Neural progenitor cell (in vitro differentiated cells): ENCODE data around the gene TYW5. TPM values are rescaled to one million over a fixed set of nuclear protein-coding genes. Genes with fewer than 3 reads are reported as not detected.

Source experiments
- DNase-seq: peaks from one replicate; pipeline ENCODE4 v3.0.0-alpha.2; 2016; ENCODE audit warnings: low spot score
- H2AFZ ChIP-seq: fragments of 200-600 bp; sonication (generic); replicated peaks from 2 replicates; pipeline ENCODE4 v1.6.1; 2016; ENCODE audit warnings: antibody characterized with exemption
- H3F3A ChIP-seq: fragments of 200-600 bp; sonication (generic); 2 replicates; pipeline ENCODE4 v1.6.1; 2016; ENCODE audit warnings: antibody characterized with exemption, low read depth
- H3K27ac ChIP-seq: fragments of 200-600 bp; sonication (generic); 2 replicates; pipeline ENCODE4 v1.5.1; 2016; ENCODE audit warnings: mild to moderate bottlenecking
- H3K27me3 ChIP-seq: fragments of 200-600 bp; sonication (generic); 2 replicates; pipeline ENCODE4 v1.6.1; 2016; ENCODE audit warnings: mild to moderate bottlenecking, moderate library complexity
- H3K36me3 ChIP-seq: fragments of 200-600 bp; sonication (generic); 2 replicates; pipeline ENCODE4 v1.5.1; 2016
- H3K4me1 ChIP-seq: fragments of 200-600 bp; sonication (generic); 2 replicates; pipeline ENCODE4 v1.6.1; 2016; ENCODE audit warnings: mixed run types
- H3K4me2 ChIP-seq: fragments of 200-600 bp; sonication (generic); 2 replicates; pipeline ENCODE4 v1.6.1; 2016
- H3K4me3 ChIP-seq: fragments of 200-600 bp; sonication (generic); 2 replicates; pipeline ENCODE4 v1.5.1; 2016
- H3K79me2 ChIP-seq: fragments of 200-600 bp; sonication (generic); 2 replicates; pipeline ENCODE4 v1.6.1; 2016; ENCODE audit warnings: low read depth
- H3K9ac ChIP-seq: fragments of 200-600 bp; sonication (generic); 2 replicates; pipeline ENCODE4 v1.6.1; 2016
- H3K9me3 ChIP-seq: fragments of 200-600 bp; sonication (generic); 2 replicates; pipeline ENCODE4 v1.5.1; 2016; ENCODE audit warnings: low read depth
- H4K20me1 ChIP-seq: fragments of 200-600 bp; sonication (generic); 2 replicates; pipeline ENCODE4 v1.6.1; 2016; ENCODE audit warnings: low read depth
- H3K27ac Mint-ChIP-seq: 3 replicates; pipeline ENCODE4 v1.8.0; 2021; ENCODE audit warnings: mixed read lengths
- H3K27me3 Mint-ChIP-seq: 2 replicates; pipeline ENCODE4 v1.8.0; 2022; ENCODE audit warnings: low read depth, mild to moderate bottlenecking, inconsistent platforms, moderate library complexity, mixed read lengths; ENCODE audit not compliant: insufficient read depth
- H3K36me3 Mint-ChIP-seq: 3 replicates; pipeline ENCODE4 v1.8.0; 2021; ENCODE audit warnings: mixed read lengths
- H3K4me1 Mint-ChIP-seq: 3 replicates; pipeline ENCODE4 v1.8.0; 2021; ENCODE audit warnings: mixed read lengths
- H3K4me3 Mint-ChIP-seq: 3 replicates; pipeline ENCODE4 v1.8.0; 2021; ENCODE audit warnings: mild to moderate bottlenecking, moderate library complexity, mixed read lengths
- H3K9me3 Mint-ChIP-seq: 3 replicates; pipeline ENCODE4 v1.8.0; 2020; ENCODE audit warnings: mixed read lengths
- CTCF ChIP-seq: fragments of 200-600 bp; sonication (generic); IDR thresholded peaks from 2 replicates; pipeline ENCODE4 v1.5.1; 2017; ENCODE audit warnings: antibody characterized with exemption, mild to moderate bottlenecking
- EZH2 ChIP-seq: fragments of 200-600 bp; sonication (generic); IDR thresholded peaks from 2 replicates; pipeline ENCODE4 v1.6.1; 2017; ENCODE audit warnings: antibody characterized with exemption, mild to moderate bottlenecking, moderate library complexity
- EZH2phosphoT487 ChIP-seq: fragments of 200-600 bp; sonication (generic); IDR thresholded peaks from 2 replicates; pipeline ENCODE4 v1.6.1; 2017; ENCODE audit warnings: antibody characterized with exemption
- total RNA-seq: library from RNA; depleted of rRNA; stranded (reverse); fragments of >200 nt; gene quantifications from 2 replicates; pipeline ENCODE4 v1.2.3, GENCODE V29; 2015; ENCODE audit warnings: low replicate concordance

The TYW5 gene
- total RNA-seq, 1 donor from 2014 or later = 25.0 TPM

- no peaks in the 10 kb centered on the region for H3K36me3 ChIP-seq
- peaks cover 13% of the 10 kb centered on the region for H3K4me1 Mint-ChIP-seq
- TF ChIP-seq EZH2 = no peak
- no peak for TF ChIP-seq EZH2phosphoT487
- no peak for TF ChIP-seq CTCF
- peaks cover 3% of the 10 kb centered on the region for H3K9me3 Mint-ChIP-seq
- no peaks in the 10 kb centered on the region for H3K27me3 ChIP-seq
- H3K4me3 ChIP-seq = no peak overlapping the region
- no peak overlapping the region for H3K27ac ChIP-seq
- H3K4me3 Mint-ChIP-seq = no peak overlapping the region
- peaks cover 16% of the 10 kb centered on the region for H3K4me1 ChIP-seq
- H3K79me2 ChIP-seq = no peaks in the 10 kb centered on the region
- no peak for DNase-seq
- no peaks in the 10 kb centered on the region for H3K9me3 ChIP-seq
- H3K27ac Mint-ChIP-seq = no peak overlapping the region
- no peak overlapping the region for H3K9ac ChIP-seq
- no peak overlapping the region for H3K4me2 ChIP-seq
- H2AFZ ChIP-seq = no peak overlapping the region
- no peaks in the 10 kb centered on the region for H3K36me3 Mint-ChIP-seq
- no peaks in the 10 kb centered on the region for H4K20me1 ChIP-seq
- no peaks in the 10 kb centered on the region for H3F3A ChIP-seq
- H3K27me3 Mint-ChIP-seq = peaks cover 4% of the 10 kb centered on the region
Observed at GRCh38 chr2:199999166-199999565, 43.9 kb upstream of the TYW5 start.

GRCh38 chr2:199997296-199997695 is 42.0 kb upstream of the TYW5 start:
- H3K4me1 ChIP-seq = no peaks in the 10 kb centered on the region
- H4K20me1 ChIP-seq = no peaks in the 10 kb centered on the region
- no peak overlapping the region for H3K4me2 ChIP-seq
- TF ChIP-seq EZH2 = no peak
- TF ChIP-seq EZH2phosphoT487 = no peak
- TF ChIP-seq CTCF = no peak
- H2AFZ ChIP-seq = no peak overlapping the region
- Mint-ChIP-seq H3K9me3 (peaks cover 3% of the 10 kb centered on the region), H3K4me3 (no peak overlapping the region), H3K36me3 (no peaks in the 10 kb centered on the region), H3K27me3 (peaks cover 4% of the 10 kb centered on the region), H3K27ac (no peak overlapping the region), H3K4me1 (no peaks in the 10 kb centered on the region)
- no peaks in the 10 kb centered on the region for H3K27me3 ChIP-seq
- DNase-seq = no peak
- no peak overlapping the region for H3K27ac ChIP-seq
- H3F3A ChIP-seq = no peaks in the 10 kb centered on the region
- H3K9ac ChIP-seq = no peak overlapping the region
- H3K9me3 ChIP-seq = no peaks in the 10 kb centered on the region
- H3K79me2 ChIP-seq = no peaks in the 10 kb centered on the region
- no peaks in the 10 kb centered on the region for H3K36me3 ChIP-seq
- H3K4me3 ChIP-seq = no peak overlapping the region

GRCh38 chr2:199994896-199995295 is 39.6 kb upstream of the TYW5 start:
- H3K4me3 ChIP-seq = no peak overlapping the region
- Mint-ChIP-seq H3K36me3 (no peaks in the 10 kb centered on the region), H3K4me1 (no peaks in the 10 kb centered on the region), H3K27me3 (peaks cover 4% of the 10 kb centered on the region), H3K4me3 (no peak overlapping the region), H3K9me3 (peaks cover 2% of the 10 kb centered on the region), H3K27ac (no peak overlapping the region)
- H3F3A ChIP-seq = no peaks in the 10 kb centered on the region
- no peaks in the 10 kb centered on the region for H3K79me2 ChIP-seq
- no peak overlapping the region for H2AFZ ChIP-seq
- DNase-seq = no peak
- no peaks in the 10 kb centered on the region for H3K27me3 ChIP-seq
- no peaks in the 10 kb centered on the region for H3K36me3 ChIP-seq
- H3K27ac ChIP-seq = no peak overlapping the region
- H3K4me2 ChIP-seq = no peak overlapping the region
- TF ChIP-seq CTCF (no peak), EZH2phosphoT487 (no peak), EZH2 (no peak)
- no peak overlapping the region for H3K9ac ChIP-seq
- no peaks in the 10 kb centered on the region for H3K9me3 ChIP-seq
- no peaks in the 10 kb centered on the region for H3K4me1 ChIP-seq
- H4K20me1 ChIP-seq = no peaks in the 10 kb centered on the region
